ENCODE results near the gene TRAPPC13.

- TF ChIP-seq EGR1 (IDR thresholded peaks at IDR 0.05) (no peak), EP300 (IDR thresholded peaks at IDR 0.05; ENCODE audit: borderline replicate concordance) (no peak), REST (IDR thresholded peaks at IDR 0.05; ENCODE audit: low read depth) (no peak)
- TF ChIP-seq, protein P1, sequence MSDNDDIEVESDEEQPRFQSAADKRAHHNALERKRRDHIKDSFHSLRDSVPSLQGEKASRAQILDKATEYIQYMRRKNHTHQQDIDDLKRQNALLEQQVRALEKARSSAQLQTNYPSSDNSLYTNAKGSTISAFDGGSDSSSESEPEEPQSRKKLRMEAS (IDR thresholded peaks at IDR 0.05), result no peak
Measured at GRCh38 chr5:65699338-65699737, 74.5 kb downstream of the TRAPPC13 start.
